DLD1 (cell line): Measurements from ENCODE around the gene JAM3.
"Not testable (repeated sequence)": the region's sequence is repeated elsewhere in the genome, so short reads cannot be mapped to it uniquely, and the experiment has no call there.

Experiments
- in situ Hi-C: cut with HindIII; loops from 2 replicates; pipeline ENCODE4 v1.10.0; 2017; ENCODE audit warnings: low sequenced_read_pairs

JAM3 gene

GRCh38 chr11:134060316-134060715 lies 8.6 kb upstream of the JAM3 start:
- in situ Hi-C loops: no loop called here

- in situ Hi-C loops: no loop called here
Measured at GRCh38 chr11:134062265-134063123, 6.4 kb upstream of the JAM3 start.

GRCh38 chr11:134063124-134063495 lies 5.8 kb upstream of the JAM3 start:
- in situ Hi-C loops: no loop called here

- in situ Hi-C loops: no loop called here
Measured at GRCh38 chr11:134063991-134064747, 4.7 kb upstream of the JAM3 start.

- in situ Hi-C loops: no loop called here
Measured at GRCh38 chr11:134065381-134065780, 3.5 kb upstream of the JAM3 start.

GRCh38 chr11:134066943-134067885 lies 1.7 kb upstream of the JAM3 start:
- in situ Hi-C loops: no loop called here

- in situ Hi-C loops: no loop called here
Measured at GRCh38 chr11:134069426-134070341, 812 bp downstream of the JAM3 start.

GRCh38 chr11:134070342-134070845 lies 1.5 kb downstream of the JAM3 start:
- in situ Hi-C loops: no loop called here

GRCh38 chr11:134071306-134071705 lies 2.4 kb downstream of the JAM3 start:
- in situ Hi-C loops: no loop called here

GRCh38 chr11:134071766-134072402 lies 3.0 kb downstream of the JAM3 start:
- in situ Hi-C loops: no loop called here

GRCh38 chr11:134072844-134073243 lies 4.0 kb downstream of the JAM3 start:
- in situ Hi-C loops: no loop called here

GRCh38 chr11:134074346-134074745 lies 5.5 kb downstream of the JAM3 start:
- in situ Hi-C loops: no loop called here

- in situ Hi-C loops: no loop called here
Measured at GRCh38 chr11:134074766-134075165, 5.9 kb downstream of the JAM3 start.

- in situ Hi-C loops: no loop called here
Measured at GRCh38 chr11:134079317-134079716, 10.4 kb downstream of the JAM3 start.

- in situ Hi-C loops: not testable (repeated sequence)
Measured at GRCh38 chr11:134081258-134081657, 12.4 kb downstream of the JAM3 start.

GRCh38 chr11:134082990-134083389 lies 14.1 kb downstream of the JAM3 start:
- in situ Hi-C loops: no loop called here

- in situ Hi-C loops: no loop called here
Measured at GRCh38 chr11:134086376-134086775, 17.5 kb downstream of the JAM3 start.

- in situ Hi-C loops: not testable (repeated sequence)
Measured at GRCh38 chr11:134092006-134092405, 23.1 kb downstream of the JAM3 start.

- in situ Hi-C loops: no loop called here
Measured at GRCh38 chr11:134097166-134097565, 28.3 kb downstream of the JAM3 start.
